IPS DF 6.9 (cell line): ENCODE results near the gene YWHAH.

ENCODE experiments used
- DNase-seq: peaks from one replicate; pipeline ENCODE4 v3.0.0-alpha.2; 2013; ENCODE audit warnings: low read depth, low spot score
- H3K27ac ChIP-seq: one replicate; pipeline ENCODE4 v1.5.1; 2013; ENCODE audit warnings: low read length, control low read depth
- H3K27me3 ChIP-seq: 2 replicates; pipeline ENCODE4 v1.6.1; 2013; ENCODE audit warnings: mild to moderate bottlenecking, low read length; ENCODE audit not compliant: control insufficient read depth, insufficient read depth
- H3K36me3 ChIP-seq: 2 replicates; pipeline ENCODE4 v1.6.1; 2013; ENCODE audit warnings: low read length; ENCODE audit not compliant: control insufficient read depth, insufficient read depth
- H3K4me1 ChIP-seq: 2 replicates; pipeline ENCODE4 v1.6.1; 2013; ENCODE audit warnings: low read length; ENCODE audit not compliant: control insufficient read depth, insufficient read depth
- H3K4me3 ChIP-seq: 2 replicates; pipeline ENCODE4 v1.5.1; 2013; ENCODE audit warnings: mild to moderate bottlenecking, low read length
- H3K9me3 ChIP-seq: 2 replicates; pipeline ENCODE4 v1.6.1; 2013; ENCODE audit warnings: low read length, inconsistent platforms; ENCODE audit not compliant: control insufficient read depth, insufficient read depth
- WGBS: extraction: QIAGEN DNeasy Blood & Tissue Kit; methylation state at CpG from one replicate; pipeline ENCODE4 v1.1.7; 2013; ENCODE audit warnings: mixed read lengths, missing lambda C conversion rate; ENCODE audit not compliant: insufficient read length, insufficient coverage; 5-methylcytosine and 5-hydroxymethylcytosine counted together

Gene YWHAH

DNA sequence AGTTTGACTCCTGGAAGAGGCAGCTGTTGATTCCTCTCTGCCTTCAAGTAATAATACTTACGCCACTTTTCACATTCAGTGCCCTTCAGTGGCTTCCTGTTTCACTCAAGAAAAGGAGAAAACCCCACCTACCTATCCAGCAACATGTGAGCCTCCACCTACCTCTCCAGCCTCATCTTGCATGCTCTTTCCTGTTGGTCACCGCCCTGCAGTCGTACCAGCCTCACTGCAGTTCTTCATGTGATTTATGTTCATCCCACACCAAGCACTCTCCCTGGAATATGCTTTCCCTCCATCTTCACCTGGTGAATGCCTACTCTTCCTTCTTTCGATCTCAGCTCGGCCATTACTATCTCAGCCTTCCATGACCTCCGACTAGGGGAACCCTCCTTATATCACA, 21.8 kb upstream of the YWHAH start:
- Histone ChIP-seq H3K27me3 (no peaks in the 10 kb centered on the region), H3K4me3 (no peak overlapping the region), H3K4me1 (no peaks in the 10 kb centered on the region), H3K27ac (no peak overlapping the region), H3K9me3 (no peaks in the 10 kb centered on the region), H3K36me3 (no peaks in the 10 kb centered on the region)
- no peak for DNase-seq
- no CpG with 5 or more reads among the region's 6 CpGs for WGBS

DNA sequence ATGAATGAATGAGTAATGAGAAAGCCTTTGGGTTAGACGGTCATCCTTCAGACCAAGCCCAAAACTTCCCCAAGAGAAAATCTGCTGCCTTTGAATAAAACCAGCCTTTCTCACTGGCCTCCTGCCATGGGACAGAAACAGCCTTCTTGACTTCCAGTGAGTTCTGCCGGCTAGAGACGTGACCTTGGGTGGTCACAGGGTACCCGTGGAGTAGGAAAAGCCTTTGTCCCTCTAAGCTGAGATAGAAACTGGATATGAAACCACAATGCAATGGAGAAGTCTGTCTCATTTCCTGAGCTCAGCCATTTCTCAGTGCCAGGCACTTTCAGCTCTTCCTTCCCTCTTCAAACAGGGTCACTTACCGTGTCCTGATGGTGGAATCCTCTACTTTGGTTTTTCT, 21.2 kb upstream of the YWHAH start:
- Histone ChIP-seq H3K27me3 (no peaks in the 10 kb centered on the region), H3K4me1 (no peaks in the 10 kb centered on the region), H3K9me3 (no peaks in the 10 kb centered on the region), H3K36me3 (no peaks in the 10 kb centered on the region), H3K27ac (no peak overlapping the region), H3K4me3 (no peak overlapping the region)
- DNase-seq: no peak
- WGBS: no CpG with 5 or more reads among the region's 5 CpGs

DNA sequence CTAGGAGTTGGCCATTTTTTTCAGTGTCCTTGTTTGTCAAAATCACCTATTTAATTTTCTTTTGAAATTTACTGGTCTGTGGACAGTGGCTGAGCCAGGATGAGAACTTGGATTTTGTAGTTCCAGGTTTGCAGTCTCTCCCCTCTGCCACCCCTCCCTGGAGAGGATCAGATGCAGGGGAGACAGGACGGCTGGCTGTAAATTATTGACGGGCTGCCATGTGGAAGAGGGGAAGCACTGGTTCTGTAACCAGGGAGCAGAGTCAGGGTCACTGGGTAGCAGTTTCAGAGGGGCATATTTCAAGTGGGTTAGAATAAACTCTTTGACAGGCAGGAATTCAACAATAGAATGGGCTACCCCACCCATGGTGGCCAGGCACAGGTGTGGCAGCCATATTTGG, 20.6 kb upstream of the YWHAH start:
- H3K27ac ChIP-seq: no peak overlapping the region

DNA sequence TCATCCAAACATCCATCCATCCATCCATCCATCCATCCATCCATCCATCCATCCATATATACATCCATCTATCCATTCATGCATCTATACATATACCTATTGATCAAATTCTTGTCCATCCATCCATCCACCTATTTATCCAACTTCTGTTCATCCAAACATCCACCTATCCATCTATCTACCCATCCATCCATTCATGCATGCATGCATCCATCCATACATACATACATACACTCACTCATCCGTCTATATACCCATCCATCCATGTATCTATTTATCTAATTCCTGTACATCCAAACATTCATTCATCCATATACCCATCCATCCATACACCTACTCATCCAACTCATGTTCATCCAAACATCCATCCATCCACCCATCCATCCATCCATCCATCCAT, 19.3 kb upstream of the YWHAH start:
- H3K9me3 ChIP-seq: no peaks in the 10 kb centered on the region
- WGBS: 100% methylated on average over 1 of the region's 1 CpG

More for the DNA sequence above, 20.6 kb upstream of the YWHAH start:
- Histone ChIP-seq H3K27me3 (no peaks in the 10 kb centered on the region), H3K4me1 (no peaks in the 10 kb centered on the region), H3K4me3 (no peak overlapping the region), H3K36me3 (no peaks in the 10 kb centered on the region), H3K9me3 (no peaks in the 10 kb centered on the region)
- DNase-seq: no peak
- WGBS: no CpG with 5 or more reads among the region's 2 CpGs

DNA sequence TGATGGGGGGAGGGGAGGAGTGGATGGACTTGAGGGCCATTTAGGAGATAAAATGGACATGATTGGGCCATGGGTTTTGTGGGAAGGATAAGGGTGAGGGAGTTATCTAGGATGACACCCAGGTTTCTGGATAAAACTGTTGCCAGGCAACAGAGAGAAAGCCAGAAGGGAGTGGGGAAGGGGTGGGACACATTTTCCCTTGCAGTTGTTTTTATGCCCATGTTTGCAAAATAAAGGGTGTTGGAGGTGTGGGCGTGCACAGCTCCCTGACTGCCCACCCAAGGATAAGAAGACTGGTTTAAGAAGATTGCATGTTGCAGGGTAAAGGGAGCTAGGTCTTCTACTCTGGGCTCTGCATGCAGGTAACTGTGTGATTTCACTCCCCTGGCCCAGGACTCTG, 18.3 kb upstream of the YWHAH start:
- no peak for DNase-seq
- Histone ChIP-seq H3K27ac (no peak overlapping the region), H3K27me3 (no peaks in the 10 kb centered on the region), H3K9me3 (no peaks in the 10 kb centered on the region), H3K4me1 (no peaks in the 10 kb centered on the region), H3K36me3 (no peaks in the 10 kb centered on the region), H3K4me3 (no peak overlapping the region)
- WGBS: no CpG with 5 or more reads among the region's 1 CpG

More for the DNA sequence above, 19.3 kb upstream of the YWHAH start:
- DNase-seq: no peak
- Histone ChIP-seq H3K36me3 (no peaks in the 10 kb centered on the region), H3K27me3 (no peaks in the 10 kb centered on the region), H3K4me3 (no peak overlapping the region), H3K27ac (no peak overlapping the region), H3K4me1 (no peaks in the 10 kb centered on the region)

DNA sequence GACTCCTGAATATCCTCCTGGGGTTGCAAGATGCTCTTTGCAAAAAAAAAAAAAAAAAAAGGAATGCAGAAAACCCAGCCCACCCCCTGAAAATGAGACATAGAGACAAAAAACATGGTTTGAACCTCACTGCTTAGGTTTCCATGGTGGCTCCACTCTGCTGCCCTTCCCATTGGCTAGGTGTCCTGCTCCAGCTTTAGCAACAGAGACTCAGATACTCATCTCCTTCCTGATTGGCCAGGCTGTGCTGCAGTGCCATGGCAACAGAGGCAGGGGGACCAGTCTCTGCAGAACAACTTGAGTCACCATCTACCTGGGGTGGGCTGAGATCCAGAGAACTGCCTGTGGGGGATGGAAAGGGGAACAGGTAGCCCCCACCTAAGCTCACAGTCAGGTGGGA, 17.4 kb upstream of the YWHAH start:
- Histone ChIP-seq H3K27me3 (no peaks in the 10 kb centered on the region), H3K27ac (no peak overlapping the region), H3K4me3 (no peak overlapping the region), H3K36me3 (no peaks in the 10 kb centered on the region), H3K9me3 (no peaks in the 10 kb centered on the region), H3K4me1 (no peaks in the 10 kb centered on the region)
- no peak for DNase-seq

DNA sequence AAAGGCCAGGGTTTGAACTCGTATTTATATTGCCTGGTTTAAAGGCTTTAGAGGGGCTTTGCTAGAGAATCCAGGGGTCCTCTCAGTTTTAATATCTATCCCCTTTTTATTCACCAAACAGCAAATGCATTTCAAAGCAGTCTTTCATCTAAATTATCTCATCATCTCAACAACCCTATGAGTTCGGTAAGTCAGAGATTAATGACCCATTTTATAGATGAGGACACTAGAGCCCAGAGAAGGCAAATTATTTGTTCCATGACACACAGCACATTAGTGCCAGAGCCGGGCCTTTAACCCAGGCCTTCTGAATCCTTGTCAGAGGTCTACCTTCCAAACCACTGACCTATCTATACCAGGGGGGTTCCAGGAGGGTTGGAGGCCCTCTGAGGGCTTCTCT, 16.8 kb upstream of the YWHAH start:
- Histone ChIP-seq H3K27ac (no peak overlapping the region), H3K27me3 (no peaks in the 10 kb centered on the region), H3K9me3 (no peaks in the 10 kb centered on the region), H3K36me3 (no peaks in the 10 kb centered on the region), H3K4me3 (no peak overlapping the region), H3K4me1 (no peaks in the 10 kb centered on the region)
- WGBS: no CpG with 5 or more reads among the region's 3 CpGs
- DNase-seq: no peak

DNA sequence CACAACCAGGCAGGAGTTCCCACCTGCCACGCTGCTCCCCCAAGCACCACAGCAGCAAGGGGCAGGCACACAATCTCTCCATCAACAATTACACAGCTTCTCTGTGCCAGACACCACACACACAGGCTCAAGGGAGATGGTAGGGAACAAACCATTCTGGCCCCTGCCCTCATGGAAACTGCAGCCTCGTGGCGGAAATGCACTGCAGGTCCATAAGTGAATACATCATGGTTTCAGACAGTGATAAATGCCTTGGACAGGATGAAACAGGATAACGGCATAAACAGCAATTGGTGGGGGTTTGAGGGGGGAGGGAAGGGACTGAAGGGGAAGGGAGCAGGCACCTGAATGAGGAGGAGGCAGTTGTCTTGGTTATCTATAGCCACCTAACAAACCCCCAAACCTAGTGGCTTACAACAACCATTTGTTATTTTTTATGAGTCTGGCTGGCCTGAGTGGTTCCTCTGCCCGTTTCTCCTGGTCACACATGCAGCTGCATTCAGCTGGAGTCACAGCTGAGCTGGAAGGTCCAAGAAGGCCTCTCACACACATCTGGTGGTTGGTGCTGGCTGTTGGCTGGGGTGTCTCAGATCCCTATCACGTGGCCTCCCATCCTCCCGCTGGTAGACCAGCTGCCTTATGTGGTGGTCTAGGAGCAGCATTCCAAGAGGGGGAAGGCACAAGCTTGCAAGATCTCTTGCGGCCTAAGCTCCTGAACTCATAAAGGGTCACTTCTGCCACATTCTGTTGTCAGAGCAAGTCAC, 15.0 kb upstream of the YWHAH start:
- H3K4me1 ChIP-seq: no peaks in the 10 kb centered on the region
- no CpG with 5 or more reads among the region's 8 CpGs for WGBS
- no peak for DNase-seq
- H3K9me3 ChIP-seq: no peaks in the 10 kb centered on the region
- no peak overlapping the region for H3K27ac ChIP-seq
- no peaks in the 10 kb centered on the region for H3K27me3 ChIP-seq
- H3K4me3 ChIP-seq: no peak overlapping the region
- no peaks in the 10 kb centered on the region for H3K36me3 ChIP-seq

DNA sequence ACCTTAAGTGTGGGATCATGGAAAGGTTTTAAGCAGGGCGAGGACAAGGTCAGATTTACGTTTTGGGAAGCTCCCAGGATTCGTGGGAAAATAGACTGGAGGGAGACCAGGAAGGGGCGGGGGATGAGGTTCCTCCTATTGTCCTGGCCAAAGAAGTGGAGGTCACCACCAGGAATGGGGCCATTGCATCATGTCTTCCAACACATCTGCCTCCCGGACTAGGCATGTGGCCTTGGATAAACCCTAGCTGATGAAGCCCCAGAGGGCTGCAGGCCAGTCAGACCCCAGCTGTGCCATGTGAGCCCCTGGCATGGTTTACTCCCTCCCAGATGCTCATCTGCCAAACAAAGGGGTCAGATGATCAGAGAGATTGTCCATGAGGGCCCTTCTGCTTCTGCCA, 11.5 kb upstream of the YWHAH start:
- no peak for DNase-seq
- Histone ChIP-seq H3K36me3 (no peaks in the 10 kb centered on the region), H3K27ac (no peak overlapping the region), H3K9me3 (no peaks in the 10 kb centered on the region), H3K4me1 (no peaks in the 10 kb centered on the region), H3K27me3 (no peaks in the 10 kb centered on the region), H3K4me3 (no peak overlapping the region)
- WGBS: no CpG with 5 or more reads among the region's 5 CpGs

DNA sequence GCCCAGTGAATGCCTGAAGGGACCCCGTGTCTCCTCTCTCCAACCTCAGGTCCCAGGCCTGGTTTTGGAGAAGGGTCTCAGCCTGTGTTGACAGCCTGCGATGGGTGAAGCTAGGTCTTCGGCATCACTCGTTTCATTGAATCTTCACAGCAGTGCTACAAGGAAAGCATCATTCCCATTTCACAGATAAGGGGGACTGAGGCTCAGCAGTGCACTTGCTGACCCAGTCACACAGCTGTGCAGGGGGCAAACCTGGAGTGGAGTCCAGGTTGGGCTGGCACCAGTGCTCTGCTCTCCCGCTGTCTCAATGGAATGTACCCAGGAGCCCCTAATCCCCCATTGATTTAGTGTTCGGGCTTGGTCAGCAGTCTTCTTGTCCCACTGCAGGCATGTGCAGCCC, 10.9 kb upstream of the YWHAH start:
- Histone ChIP-seq H3K27ac (no peak overlapping the region), H3K9me3 (no peaks in the 10 kb centered on the region), H3K4me1 (no peaks in the 10 kb centered on the region), H3K27me3 (no peaks in the 10 kb centered on the region), H3K36me3 (no peaks in the 10 kb centered on the region), H3K4me3 (no peak overlapping the region)
- WGBS: no CpG with 5 or more reads among the region's 6 CpGs
- DNase-seq: no peak

DNA sequence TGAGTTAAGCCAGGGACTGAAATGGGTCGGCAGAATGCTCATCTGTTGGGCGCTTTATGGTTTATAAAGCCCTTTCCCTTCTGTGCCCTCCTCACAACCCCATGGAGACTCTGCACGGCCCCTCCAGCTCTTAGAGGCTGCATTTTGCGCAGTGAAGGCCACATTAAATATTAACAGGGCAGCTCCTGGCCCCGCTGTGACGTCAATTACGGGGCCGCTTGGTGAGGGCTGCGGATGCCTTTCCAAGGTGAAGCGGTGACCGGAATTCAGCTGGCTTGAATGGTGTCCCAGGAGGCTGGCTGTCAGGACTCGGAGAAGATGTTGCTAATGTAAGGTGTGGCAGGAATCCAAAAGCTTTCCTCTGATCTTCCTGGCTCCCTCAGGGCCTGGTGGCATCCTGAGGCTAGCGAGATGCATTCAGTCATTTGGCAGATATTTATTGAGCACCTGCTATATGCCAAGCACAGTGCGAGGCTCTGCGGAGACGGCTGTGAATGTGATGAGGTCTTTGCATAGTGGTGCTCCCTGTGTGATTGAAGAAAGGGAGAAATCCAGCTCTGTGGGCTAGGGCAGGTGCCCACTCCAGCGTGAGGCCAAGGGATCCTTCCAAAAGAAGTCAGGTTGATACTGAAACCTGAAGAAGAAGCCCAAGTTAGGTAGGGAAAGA, 10.4 kb upstream of the YWHAH start:
- H3K9me3 ChIP-seq: no peaks in the 10 kb centered on the region
- H3K36me3 ChIP-seq: no peaks in the 10 kb centered on the region
- H3K4me3 ChIP-seq: no peak overlapping the region
- H3K27me3 ChIP-seq: no peaks in the 10 kb centered on the region
- H3K27ac ChIP-seq: no peak overlapping the region
- no CpG with 5 or more reads among the region's 17 CpGs for WGBS
- DNase-seq: no peak
- no peaks in the 10 kb centered on the region for H3K4me1 ChIP-seq
